GM19328 (cell line): Measurements from ENCODE around the gene KCNC1.

Source experiments
- ATAC-seq: cut with Tn5 transposase; IDR thresholded peaks from one replicate; pipeline ENCODE4 v1.9.1; 2021; ENCODE audit warnings: mild to moderate bottlenecking, moderate library complexity; ENCODE audit not compliant: unreplicated experiment

KCNC1 gene

GRCh38 chr11:17752144-17752543, 17.6 kb downstream of the KCNC1 start:
- no peak for ATAC-seq

- ATAC-seq = no peak
These were observed 18.6 kb downstream of the KCNC1 start for GRCh38 chr11:17753153-17753552.

DNA sequence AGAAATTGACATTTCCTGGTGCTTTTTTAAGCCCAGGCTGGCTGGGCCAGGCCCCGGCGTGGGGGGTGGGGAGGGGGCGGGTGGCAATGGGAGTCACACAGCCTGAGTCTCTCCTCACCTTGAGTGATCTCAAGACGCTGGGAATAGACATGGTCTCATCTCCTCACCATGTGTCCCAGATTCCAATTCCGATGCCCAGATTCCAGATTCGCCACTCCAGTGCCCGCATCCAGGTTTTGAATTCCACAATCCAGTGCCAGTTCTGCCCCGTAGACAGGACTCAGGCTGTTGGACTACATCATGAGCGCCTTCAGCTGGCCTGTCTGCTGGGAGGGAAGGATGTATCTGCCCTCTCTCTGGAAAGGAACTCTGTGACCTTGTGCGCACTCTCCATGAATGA, 19.1 kb downstream of the KCNC1 start:
- no peak for ATAC-seq

- no peak for ATAC-seq
These were observed 21.3 kb downstream of the KCNC1 start for GRCh38 chr11:17755891-17756290.

- ATAC-seq = peak; percentile 67
These were observed 25.8 kb downstream of the KCNC1 start for GRCh38 chr11:17760102-17761029.

GRCh38 chr11:17762309-17762974, 27.9 kb downstream of the KCNC1 start:
- ATAC-seq = no peak

DNA sequence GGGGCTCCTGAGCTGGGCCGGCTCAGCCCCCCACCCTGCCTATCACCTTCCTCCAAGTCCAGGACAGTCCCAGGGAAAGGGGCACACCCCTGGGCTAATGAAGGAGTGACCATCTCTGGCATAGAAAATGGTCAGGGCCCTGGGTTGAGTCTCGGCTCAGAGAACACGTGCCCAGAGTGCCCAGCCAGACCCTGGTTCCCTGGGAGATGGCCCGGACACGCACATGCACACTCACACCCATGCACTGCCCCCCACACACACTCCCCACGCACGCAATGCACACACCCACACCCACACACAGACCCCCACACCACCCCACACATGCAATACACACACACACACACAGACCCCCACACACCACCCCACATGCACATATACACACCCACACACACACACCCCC, 28.7 kb downstream of the KCNC1 start:
- ATAC-seq = no peak

DNA sequence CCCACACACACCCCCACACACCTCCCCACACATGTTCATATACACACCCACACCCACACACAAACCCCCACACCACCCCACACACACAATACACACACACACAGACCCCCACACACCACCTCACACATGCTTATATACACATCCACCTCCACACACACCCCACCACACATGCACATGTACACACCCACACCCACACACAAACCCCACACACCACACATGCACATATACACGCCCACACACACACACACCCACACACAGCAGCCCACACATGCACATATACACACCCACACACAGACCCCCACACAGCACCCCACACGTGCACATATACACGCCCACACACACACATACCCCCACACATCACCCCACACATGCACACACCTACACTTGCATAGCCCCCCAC, 29.1 kb downstream of the KCNC1 start:
- no peak for ATAC-seq

- ATAC-seq = no peak
These were observed 30.1 kb downstream of the KCNC1 start for GRCh38 chr11:17764446-17765218.

DNA sequence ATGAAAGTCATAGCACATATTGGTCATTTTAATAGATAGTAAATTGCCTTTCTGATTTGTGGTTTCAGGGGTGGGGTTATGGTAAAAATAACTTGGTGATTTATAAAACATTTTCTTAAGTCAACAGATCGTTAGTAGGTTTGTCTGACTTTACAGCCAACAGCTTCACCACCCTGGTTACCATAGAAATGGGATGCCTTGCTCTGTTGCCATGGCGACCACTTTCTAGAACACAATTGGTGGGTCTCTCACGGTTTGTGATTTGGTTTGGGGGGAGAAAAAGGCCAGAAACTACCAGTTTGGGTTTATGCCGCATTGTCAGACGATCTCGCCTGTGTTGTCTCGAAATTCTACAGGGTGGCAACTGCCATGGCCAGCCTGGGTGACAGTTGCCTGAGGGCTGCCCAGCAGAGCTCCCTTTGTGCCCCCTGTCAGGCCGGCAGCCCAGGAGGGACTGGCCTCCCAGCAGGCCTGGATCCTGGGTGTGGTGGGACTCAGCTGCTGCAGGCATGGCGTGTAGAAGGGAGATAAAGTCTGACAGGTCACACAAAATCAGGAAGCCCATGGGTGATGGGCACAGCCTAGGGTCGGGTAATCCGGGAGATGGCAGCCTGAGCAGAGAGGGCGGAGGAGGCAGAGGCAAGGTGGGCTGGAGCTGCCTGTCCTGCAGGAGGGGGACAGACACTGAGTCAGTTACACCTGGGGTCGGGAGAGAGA, 30.9 kb downstream of the KCNC1 start:
- no peak for ATAC-seq

- no peak for ATAC-seq
These were observed 31.4 kb downstream of the KCNC1 start for GRCh38 chr11:17766073-17766359.

GRCh38 chr11:17766590-17766989, 32.0 kb downstream of the KCNC1 start:
- no peak for ATAC-seq

DNA sequence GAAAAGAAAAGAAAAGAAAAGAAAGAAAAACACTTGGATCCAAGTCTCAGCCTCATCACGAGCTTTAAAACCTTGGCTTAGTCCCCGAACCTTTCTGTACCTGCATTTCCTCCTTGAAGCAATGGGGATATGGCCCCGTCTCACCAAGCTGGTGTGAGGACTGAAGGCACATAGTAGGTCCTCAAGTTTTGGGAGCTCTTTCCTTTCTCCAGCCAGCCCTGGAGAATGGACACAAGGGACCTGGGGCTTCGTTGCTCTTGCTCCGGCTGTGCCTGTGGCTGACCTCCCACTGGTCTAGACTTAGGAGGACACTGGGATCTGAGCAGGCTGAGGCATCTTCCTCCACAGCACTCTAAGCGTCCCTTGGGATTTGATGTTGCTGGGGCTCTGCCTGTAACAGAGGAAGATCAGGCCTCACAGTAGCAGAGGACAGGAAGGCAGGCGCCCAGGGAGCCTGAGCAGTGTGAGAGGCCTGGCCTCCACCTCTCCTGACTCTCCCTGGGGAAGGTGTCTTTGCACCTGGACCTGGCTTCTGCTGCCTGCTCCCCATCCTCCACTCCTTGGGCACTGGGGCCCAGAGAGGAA, 32.8 kb downstream of the KCNC1 start:
- ATAC-seq = no peak

GRCh38 chr11:17767914-17768313, 33.3 kb downstream of the KCNC1 start:
- ATAC-seq = no peak

- ATAC-seq = no peak
These were observed 34.0 kb downstream of the KCNC1 start for GRCh38 chr11:17768547-17768946.

GRCh38 chr11:17769218-17769617, 34.6 kb downstream of the KCNC1 start:
- no peak for ATAC-seq

DNA sequence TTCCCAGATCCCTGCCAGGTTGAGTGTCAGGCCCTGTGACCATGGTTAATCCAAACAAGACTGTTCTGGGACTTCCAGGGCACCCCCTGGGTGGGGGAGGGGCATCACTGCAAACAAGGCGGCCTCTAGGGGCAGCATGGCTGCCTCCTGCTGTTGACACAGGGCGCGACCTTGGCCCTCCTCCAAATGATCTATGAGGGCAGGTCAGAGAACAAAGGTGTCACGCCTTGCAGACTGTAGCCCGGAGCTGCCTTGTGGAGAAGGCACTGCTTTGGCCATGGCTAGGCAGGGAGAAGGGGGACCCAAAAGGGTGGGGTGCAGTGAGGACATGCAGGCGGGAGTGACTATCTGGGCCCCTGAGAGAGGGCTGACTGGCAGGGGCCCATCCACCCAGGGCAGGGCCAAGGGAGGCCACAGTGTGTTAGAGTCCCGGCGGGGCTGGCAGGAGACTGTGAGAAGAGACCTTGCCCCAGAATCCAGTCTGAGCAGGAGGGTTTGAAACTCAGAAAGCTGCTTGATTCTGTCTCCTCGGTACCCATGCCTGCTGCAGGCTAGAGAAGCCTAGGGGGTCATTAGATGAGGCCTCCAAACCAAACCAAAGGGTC, 35.6 kb downstream of the KCNC1 start:
- no peak for ATAC-seq

- no peak for ATAC-seq
These were observed 36.3 kb downstream of the KCNC1 start for GRCh38 chr11:17770917-17771316.

GRCh38 chr11:17771415-17771814, 36.8 kb downstream of the KCNC1 start:
- no peak for ATAC-seq

GRCh38 chr11:17771841-17772401, 37.3 kb downstream of the KCNC1 start:
- no peak for ATAC-seq
